HT1080 (cell line): ENCODE results near the gene FARSB. TPM values are rescaled to one million over a fixed set of nuclear protein-coding genes. Genes with fewer than 3 reads are reported as not detected.
"Not testable (repeated sequence)": the region's sequence is repeated elsewhere in the genome, so short reads cannot be mapped to it uniquely, and the experiment has no call there.

Experiments
- DNase-seq: peaks from one replicate; pipeline ENCODE4 v3.0.0-alpha.2; 2015; ENCODE audit warnings: low read depth
- total RNA-seq: library from RNA; depleted of rRNA; stranded (reverse); fragments of >200 nt; shearing (Covaris generic); gene quantifications from 2 replicates; pipeline ENCODE4 v1.2.3, GENCODE V29; 2014

The FARSB gene
- total RNA-seq, 1 experiment from 2014 or later = 50.9 TPM

DNA sequence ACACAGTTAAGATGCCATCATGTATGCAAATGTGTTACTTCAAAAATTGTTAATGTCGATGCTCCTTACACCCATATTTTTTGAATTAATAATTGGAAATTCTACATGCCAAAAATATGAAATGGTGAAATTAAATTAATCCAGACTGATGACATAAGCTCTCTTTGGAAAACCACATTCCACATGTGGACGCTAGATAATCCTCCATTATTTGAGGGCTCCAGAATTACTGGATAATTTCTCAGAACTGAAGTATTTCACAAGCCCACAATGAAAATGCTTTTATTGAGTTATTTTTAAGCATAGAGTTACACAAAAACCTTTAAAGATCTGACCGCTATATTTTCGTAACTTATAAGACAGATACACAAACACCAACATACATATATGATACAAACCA, 47.8 kb downstream of the FARSB start:
- DNase-seq = no peak

DNA sequence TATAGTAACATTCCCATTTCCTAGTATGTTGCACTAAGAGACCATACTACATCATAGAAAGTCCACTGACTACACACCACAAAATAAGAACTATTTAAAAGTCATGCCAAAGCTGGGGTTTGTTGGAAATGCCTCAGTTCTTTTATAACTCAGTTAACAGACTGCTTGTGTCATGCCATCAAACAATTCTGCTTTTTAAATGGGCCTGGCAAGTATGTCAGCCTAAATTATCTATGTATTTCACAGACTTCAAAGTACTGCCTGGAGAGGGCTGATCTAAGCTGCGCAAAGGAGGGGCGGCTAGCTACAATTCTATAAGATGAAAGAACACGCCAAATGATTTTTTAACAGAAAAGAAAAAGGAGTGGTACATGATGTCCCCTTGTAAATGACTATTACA, 49.6 kb downstream of the FARSB start:
- DNase-seq = no peak

DNA sequence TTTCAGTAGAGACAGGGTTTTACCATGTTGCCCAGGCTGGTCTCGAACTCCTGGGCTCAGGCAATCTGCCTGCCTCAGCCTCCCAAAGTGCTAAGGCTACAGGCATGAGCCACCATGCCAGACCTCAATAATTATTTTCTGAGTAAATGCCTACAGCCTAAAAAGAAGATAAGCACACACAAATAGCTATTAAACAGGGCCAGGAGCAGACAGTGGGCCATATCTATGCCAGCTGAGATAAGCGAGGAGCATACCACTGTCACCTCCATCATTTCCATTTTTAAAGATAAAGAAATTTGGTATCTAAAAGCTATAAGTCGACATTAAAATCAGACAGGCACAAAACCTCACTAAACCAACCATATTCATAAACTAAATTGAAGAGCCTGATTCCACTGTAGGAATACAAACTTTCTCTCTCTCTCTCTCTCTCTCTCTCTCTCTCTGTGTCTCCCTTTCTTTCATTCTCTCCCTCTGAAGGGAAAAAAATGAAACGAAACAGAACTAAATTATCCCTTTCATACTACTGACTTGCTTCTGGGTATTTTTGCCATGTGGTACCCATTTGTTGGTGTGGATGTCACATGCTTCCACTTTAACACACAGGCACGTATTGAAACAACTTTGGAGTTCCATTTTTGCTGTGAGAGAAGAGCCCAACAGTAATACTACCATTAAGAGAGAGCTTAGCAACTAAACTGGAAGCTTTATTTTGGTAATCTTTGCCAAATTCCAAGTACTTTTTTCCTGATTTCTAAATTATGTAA, 51.0 kb downstream of the FARSB start:
- DNase-seq = no peak

GRCh38 chr2:222603501-222603900, 52.4 kb downstream of the FARSB start:
- no peak for DNase-seq

GRCh38 chr2:222598611-222599010, 57.3 kb downstream of the FARSB start:
- no peak for DNase-seq

GRCh38 chr2:222595581-222595980, 60.3 kb downstream of the FARSB start:
- no peak for DNase-seq

DNA sequence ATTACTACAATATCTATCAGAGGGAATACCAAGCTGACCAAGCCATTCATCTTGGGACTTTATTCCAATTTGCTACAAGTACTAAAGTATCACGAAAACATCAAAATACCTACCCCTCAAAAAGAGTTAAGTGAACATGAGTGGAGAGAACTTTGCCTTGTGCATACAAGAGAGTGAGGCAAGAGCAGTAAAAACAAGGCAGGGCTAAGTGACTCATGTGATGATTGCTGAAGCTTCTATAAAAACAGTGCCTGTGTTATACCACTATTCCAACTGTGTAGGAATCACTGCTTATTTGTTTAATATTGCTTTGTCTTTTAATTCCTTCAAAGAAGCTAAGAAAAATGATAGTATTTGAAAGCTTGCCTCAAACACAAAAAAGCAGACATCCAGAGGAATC, 61.2 kb downstream of the FARSB start:
- peak; percentile 35 for DNase-seq

DNA sequence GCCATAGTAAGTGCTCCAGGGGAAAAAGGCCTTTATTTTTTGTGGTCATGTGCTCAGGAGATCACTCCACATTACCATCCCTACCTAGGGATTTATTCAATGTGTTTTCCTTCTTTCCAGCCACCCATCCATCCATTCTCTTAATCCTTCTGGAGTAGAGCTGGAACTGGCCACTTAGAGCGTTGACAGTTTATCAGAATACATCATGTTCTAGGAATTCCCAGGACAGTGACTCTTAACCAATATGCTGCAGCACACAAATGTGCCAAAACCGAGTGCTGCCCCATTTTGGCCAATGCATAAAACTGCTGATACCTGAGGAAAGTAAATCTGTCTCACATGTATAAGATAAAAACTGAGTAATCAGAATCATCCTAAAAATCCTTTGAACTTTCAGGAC, 63.7 kb downstream of the FARSB start:
- DNase-seq = no peak

DNA sequence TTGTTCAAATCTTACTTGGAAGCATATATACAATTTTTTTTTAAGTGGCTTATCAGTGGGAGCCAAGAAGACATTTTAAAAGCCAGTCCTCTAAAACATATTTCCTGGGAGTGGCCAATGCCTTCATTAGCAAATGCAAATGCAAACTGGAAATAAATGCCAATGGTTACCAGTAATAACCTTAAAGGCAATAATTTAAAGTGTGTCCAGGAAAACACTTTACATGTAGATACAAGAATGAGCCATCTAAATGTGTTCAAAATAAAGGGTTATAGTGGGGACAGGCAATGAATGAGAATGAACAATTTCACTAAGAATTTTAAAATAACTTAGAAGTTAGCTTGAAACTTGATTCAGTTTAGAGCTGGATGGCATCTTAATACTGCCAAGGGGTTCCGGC, 64.2 kb downstream of the FARSB start:
- no peak for DNase-seq

DNA sequence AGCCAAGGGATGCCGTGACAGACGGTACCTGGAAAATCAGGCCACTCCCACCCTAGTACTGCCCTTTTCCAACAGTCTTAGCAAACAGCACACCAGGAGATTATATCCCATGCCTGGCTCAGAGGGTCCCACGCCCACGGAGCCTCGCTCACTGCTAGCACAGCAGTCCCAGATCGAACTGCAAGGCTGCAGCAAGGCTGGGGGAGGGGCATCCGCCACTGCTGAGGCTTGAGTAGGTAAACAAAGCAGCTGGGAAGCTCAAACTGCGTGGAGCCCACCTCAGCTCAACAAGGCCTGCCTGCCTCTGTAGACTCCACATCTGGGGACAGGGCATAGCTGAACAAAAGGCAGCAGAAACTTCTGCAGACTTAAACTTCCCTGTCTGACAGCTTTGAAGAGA, 71.3 kb downstream of the FARSB start:
- not testable (repeated sequence) for DNase-seq

- no peak for DNase-seq
Measured at GRCh38 chr2:222582928-222583327, 73.0 kb downstream of the FARSB start.

DNA sequence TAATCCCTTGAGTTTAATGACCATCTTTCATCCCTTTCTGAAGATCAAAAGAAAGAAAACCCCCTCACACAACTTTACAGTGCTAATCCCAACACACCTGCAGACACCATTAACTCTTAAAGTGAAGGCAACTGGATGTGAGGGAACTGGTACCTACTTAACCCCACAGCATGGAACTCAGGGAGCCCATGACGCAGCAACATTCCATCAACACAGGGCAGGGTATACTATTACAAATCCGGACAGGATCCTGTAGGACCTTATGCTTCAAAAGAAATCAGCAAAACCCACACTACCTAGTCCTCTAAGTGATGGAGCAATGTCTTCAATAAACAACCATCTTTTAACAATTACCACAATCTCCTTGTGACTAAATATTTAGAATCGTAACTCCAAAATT, 78.6 kb downstream of the FARSB start:
- no peak for DNase-seq

GRCh38 chr2:222576171-222577081, 79.5 kb downstream of the FARSB start:
- DNase-seq = no peak

DNA sequence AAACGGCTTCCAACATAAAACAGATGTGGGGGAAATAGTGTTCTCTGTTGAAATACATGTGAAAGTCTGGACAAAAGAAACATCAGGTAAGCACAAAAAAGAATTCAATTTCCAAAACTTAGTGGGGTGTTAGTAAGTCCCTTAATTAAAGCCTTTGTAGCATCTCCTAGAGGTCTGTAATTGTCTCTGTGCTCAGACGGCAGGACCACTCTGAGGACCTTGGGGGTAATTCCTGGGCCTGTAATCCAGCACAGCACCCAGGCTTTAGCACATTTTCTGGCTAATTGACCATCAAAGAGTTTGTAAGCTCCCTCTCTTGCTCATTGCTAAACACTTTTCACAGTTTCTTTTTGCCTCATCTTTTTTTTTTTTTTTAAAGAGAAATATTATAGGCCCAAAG, 80.3 kb downstream of the FARSB start:
- DNase-seq = no peak

DNA sequence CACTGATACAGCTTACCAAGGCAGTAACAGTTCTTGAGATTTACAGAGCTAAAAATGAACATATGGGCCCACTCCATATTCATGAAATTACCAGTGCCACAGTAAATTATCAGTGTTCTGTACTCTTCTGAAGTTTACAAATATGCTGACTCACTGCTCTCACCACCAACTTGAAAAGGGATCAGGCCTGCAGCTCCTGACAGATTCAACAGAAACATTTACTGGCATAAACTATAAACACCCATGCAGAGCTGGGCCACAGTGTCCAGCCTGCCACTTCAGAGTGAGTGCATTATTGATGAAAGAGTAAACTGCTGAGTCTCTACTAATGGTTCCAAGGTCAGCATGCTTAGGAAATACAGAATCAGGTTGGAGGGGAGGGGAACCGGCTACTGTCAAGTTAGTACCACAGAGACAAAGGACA, 83.1 kb downstream of the FARSB start:
- peak; percentile 25 for DNase-seq

GRCh38 chr2:222572264-222572721, 83.6 kb downstream of the FARSB start:
- DNase-seq = no peak

DNA sequence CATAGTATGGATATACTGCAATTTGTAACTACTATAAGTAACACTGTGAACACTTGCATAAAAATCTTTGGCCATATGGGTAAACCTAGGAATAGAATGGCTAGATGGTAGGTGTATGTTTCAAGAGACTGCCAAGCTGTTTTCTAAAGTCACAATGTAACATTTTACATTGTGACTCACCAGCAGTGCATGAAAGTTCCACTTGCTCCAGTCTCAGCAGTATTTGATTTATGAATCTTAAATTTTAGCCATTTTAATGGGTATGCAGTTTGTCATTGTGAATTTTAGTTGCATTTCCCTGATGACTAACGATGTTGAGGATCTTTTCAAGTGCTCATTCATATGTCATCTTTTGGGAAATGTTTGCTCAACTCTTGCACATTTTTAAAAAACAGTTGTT, 86.1 kb downstream of the FARSB start:
- no peak for DNase-seq

DNA sequence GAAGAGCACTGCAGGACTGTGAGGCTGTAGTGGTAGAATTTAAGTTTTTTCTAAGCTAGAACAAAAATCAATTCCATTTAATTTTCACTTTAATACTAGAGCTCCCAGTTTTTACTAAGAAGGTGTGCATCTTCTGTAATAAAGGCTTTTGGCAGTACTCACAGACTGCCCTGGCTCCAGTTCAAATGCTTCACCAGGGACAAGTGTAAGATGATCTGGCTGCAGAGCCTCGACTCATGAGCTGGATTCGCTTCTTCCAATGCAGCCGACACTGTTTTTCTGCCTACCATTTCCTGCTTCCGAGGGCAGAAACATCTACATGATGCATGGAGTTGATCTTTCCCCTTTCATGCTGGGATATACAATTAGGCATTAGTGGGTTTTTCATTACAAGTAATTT, 87.0 kb downstream of the FARSB start:
- peak; percentile 49 for DNase-seq

DNA sequence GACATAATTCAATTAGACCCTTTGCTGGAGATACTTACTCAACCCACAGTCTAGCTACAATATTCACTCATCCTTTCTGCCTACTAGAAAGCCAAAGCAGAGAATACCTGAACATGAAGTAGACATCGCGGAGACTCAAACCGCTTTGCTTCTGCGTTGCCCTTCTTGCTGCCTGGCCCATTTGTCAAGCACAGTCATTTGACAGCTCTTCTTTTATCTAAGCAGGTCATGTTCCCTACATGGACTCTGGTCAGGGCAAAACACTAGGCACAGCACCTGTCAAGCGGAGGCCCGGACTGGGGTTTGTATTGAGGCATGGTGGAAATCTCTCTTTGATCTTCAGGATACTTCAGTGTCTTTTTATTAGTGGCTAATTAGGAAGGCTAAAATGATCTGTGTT, 89.7 kb downstream of the FARSB start:
- no peak for DNase-seq

DNA sequence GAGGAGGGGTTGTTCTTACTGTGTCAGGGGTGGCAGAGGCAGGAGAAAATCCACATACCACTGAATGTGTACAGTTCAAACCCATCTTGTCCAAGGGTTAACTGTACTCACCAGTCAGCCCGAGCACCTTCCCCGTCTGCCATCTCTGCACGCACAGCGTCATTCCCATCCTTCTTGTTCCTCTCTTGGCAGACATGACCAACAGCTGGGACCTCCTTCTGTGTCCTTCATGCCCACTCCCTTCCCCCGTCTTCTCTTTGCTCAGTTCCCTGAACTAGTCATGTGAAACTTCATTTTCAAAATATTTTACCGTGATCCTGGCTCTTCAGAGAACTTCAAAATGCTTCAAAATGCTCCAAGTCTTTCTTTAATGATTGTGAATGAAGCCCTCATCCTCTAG, 92.0 kb downstream of the FARSB start:
- DNase-seq = no peak

GRCh38 chr2:222563106-222563718, 92.7 kb downstream of the FARSB start:
- DNase-seq = no peak
